BE2C (cell line): ENCODE data around the gene EXOC4.

Experiments used
- DNase-seq: peaks from one replicate; pipeline ENCODE4 v3.0.0-alpha.2; 2020
- H3K27me3 ChIP-seq: fragments of 250-450 bp; sonication (Bioruptor Pico); 2 replicates; pipeline ENCODE4 v1.5.1; 2020; ENCODE audit warnings: mild to moderate bottlenecking
- H3K36me3 ChIP-seq: fragments of 250-450 bp; sonication (Bioruptor Pico); 2 replicates; pipeline ENCODE4 v1.5.1; 2020; ENCODE audit warnings: mild to moderate bottlenecking
- H3K4me1 ChIP-seq: fragments of 250-450 bp; sonication (Bioruptor Pico); 2 replicates; pipeline ENCODE4 v1.5.1; 2020
- H3K4me3 ChIP-seq: 2 replicates; pipeline ENCODE4 v1.5.1; 2011; ENCODE audit warnings: low read depth, low read length
- H3K9me3 ChIP-seq: fragments of 250-450 bp; sonication (Bioruptor Pico); 2 replicates; pipeline ENCODE4 v1.5.1; 2020
- TF ChIP-seq, protein P1 (sequence below): IDR thresholded peaks from 2 replicates; pipeline ENCODE4 v1.5.1; 2012; ENCODE audit warnings: mild to moderate bottlenecking, low read depth, low read length

EXOC4 gene

DNA sequence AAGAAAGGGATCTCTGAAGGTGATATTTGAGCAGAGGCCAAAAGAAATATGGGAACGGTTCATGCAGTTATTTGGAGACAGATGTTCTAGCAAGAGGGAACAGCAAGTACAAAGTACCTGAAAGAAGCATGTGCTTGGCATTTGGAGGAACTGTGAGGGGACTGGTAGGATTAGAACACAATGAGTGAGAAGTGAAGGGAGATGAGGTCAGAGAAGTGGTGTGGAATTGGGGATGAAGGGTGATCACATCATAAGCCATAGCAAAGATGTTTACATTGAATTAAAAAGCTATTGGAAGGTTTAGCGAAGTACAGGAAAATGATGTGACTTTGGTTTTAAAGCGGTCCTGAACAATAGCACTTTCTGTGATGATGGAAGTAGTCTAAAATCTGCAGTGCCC lies 471.8 kb downstream of the EXOC4 start:
- TF ChIP-seq, protein P1, sequence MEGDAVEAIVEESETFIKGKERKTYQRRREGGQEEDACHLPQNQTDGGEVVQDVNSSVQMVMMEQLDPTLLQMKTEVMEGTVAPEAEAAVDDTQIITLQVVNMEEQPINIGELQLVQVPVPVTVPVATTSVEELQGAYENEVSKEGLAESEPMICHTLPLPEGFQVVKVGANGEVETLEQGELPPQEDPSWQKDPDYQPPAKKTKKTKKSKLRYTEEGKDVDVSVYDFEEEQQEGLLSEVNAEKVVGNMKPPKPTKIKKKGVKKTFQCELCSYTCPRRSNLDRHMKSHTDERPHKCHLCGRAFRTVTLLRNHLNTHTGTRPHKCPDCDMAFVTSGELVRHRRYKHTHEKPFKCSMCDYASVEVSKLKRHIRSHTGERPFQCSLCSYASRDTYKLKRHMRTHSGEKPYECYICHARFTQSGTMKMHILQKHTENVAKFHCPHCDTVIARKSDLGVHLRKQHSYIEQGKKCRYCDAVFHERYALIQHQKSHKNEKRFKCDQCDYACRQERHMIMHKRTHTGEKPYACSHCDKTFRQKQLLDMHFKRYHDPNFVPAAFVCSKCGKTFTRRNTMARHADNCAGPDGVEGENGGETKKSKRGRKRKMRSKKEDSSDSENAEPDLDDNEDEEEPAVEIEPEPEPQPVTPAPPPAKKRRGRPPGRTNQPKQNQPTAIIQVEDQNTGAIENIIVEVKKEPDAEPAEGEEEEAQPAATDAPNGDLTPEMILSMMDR = no peak

DNA sequence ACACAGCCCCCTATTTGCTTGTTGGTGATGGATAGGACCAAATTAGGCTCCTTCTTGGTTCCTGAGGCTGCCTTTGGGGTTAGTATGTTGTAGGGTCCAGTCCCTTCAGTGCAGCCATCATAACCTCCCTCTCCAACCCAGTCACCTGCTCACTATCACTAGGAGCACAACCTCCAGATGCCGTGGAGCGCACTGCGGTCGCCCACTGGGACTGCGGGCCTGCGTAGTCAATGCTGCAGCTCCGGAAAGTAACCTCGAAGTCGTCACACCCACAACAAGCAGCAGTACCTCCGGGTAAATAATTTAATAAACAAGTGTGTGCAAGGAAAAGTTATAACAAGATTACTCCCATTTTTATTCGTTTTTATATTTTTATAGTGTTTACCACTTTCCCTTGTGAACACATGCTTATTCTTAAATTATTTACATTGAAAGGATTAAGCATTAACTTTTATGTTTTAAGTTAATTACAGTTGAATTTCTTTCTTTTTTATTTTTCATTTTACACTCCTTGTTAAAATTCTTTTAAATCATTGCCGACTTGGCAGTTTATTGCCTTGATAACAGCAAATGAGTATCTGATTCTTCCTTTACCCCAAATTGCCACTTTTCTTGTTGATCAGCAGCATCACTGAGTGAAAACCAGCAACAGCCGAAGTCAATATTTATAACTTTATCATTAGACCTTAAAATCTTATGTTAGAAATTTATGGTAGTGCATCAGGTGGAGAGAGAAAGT lies 474.8 kb downstream of the EXOC4 start:
- Histone ChIP-seq H3K4me1 (peaks cover 4% of the 10 kb centered on the region; the same call in 1 of the 2 replicates), H3K27me3 (no peaks in the 10 kb centered on the region), H3K9me3 (no peaks in the 10 kb centered on the region), H3K36me3 (no peaks in the 10 kb centered on the region), H3K4me3 (no peak overlapping the region)
- TF ChIP-seq, protein P1 = no peak
- DNase-seq = no peak

More for the DNA sequence above, 471.8 kb downstream of the EXOC4 start:
- no peaks in the 10 kb centered on the region for H3K36me3 ChIP-seq
- no peaks in the 10 kb centered on the region for H3K9me3 ChIP-seq
- H3K4me1 ChIP-seq = no peaks in the 10 kb centered on the region
- no peak for DNase-seq
- no peak overlapping the region for H3K4me3 ChIP-seq
- H3K27me3 ChIP-seq = no peaks in the 10 kb centered on the region

DNA sequence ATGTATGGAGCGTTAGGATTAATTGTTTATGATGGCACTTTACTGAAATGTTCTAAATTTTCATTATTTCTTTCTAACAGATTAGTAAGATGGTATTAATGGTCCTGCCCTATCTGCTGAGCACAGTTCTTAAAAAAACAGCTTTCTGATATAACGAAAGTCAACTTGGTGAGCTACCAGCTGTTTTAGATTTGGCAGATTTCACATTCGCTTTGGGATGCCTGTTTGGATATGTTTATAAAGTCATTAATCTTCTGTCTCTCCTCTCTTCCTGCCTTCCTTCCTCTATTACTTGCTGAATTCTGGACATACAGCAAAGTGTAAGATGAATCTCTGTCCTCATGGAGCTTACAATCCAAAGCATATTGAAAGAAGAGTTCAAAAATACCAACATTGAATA lies 477.5 kb downstream of the EXOC4 start:
- H3K4me3 ChIP-seq = no peak overlapping the region
- no peak for DNase-seq
- no peaks in the 10 kb centered on the region for H3K27me3 ChIP-seq
- H3K9me3 ChIP-seq = no peaks in the 10 kb centered on the region
- no peaks in the 10 kb centered on the region for H3K36me3 ChIP-seq
- TF ChIP-seq, protein P1 = no peak
- peaks cover 4% of the 10 kb centered on the region; the same call in 1 of the 2 replicates for H3K4me1 ChIP-seq

DNA sequence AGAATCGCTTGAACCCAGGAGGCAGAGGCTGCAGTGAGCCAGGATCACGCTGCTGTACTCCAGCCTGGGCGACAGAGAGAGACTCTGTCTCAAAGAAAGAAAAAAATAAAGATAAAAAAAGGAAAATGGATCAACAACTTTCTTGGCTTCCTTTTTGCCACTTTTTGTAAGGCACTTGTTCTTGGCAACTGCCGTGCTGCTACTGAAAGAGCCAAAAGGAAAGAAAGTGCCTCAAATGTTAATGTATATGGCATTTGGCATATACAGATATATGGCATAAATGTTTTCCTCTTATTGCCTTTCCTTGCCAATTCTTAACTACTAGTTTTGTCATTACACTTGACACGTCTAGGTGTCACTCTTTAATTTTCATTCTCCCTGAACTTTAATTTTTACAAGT lies 480.5 kb downstream of the EXOC4 start:
- peaks cover 4% of the 10 kb centered on the region; the same call in 1 of the 2 replicates for H3K4me1 ChIP-seq
- no peaks in the 10 kb centered on the region for H3K27me3 ChIP-seq
- H3K4me3 ChIP-seq = no peak overlapping the region
- no peaks in the 10 kb centered on the region for H3K9me3 ChIP-seq
- no peak for DNase-seq
- H3K36me3 ChIP-seq = no peaks in the 10 kb centered on the region
- TF ChIP-seq, protein P1 = no peak

DNA sequence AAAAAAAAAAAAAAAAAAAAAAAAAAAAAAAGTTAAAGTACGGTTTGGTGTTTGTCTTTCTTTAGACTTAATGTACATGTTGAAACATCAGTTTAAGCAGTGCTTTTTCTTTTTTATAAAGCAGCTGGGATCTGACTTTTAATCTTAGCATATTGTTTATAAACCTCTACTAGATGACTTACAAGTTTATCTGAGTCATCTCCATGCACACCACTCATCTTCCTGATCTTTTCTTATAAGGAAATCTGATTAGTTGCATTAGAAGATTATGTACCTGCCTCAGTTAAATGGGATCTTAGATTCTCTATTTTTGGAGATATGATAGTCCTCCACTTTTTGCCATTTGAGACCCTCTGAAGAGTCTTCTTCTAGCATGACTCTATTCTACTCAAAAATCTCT lies 482.3 kb downstream of the EXOC4 start:
- H3K9me3 ChIP-seq = no peaks in the 10 kb centered on the region
- H3K4me1 ChIP-seq = peaks cover under 1% of the 10 kb centered on the region
- TF ChIP-seq, protein P1 = no peak
- DNase-seq = no peak
- no peaks in the 10 kb centered on the region for H3K27me3 ChIP-seq
- H3K36me3 ChIP-seq = no peaks in the 10 kb centered on the region
- no peak overlapping the region for H3K4me3 ChIP-seq

DNA sequence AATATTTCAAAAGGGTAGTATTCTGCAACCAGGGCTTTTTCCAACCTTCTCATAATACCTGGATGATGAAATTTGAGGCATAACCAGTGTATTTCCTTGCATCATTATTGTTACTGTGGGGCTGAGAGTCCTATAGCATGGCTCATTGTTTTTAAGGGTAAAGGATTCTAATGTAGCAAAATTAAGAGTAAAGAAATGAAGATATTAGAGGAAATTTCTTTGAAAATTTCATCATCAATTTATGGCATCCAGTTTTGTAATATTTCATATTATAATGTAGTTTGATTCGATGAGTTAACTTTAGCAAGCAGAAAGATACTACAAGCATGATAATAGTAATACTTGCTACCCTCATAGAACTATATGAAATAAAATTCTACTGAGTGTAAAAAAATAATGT lies 486.9 kb downstream of the EXOC4 start:
- Histone ChIP-seq H3K9me3 (no peaks in the 10 kb centered on the region), H3K36me3 (no peaks in the 10 kb centered on the region), H3K4me1 (peaks cover 35% of the 10 kb centered on the region), H3K27me3 (no peaks in the 10 kb centered on the region), H3K4me3 (no peak overlapping the region)
- TF ChIP-seq, protein P1 = no peak
- DNase-seq = no peak
